ENCODE data around the gene FAM222A. TPM values are rescaled to one million over a fixed set of nuclear protein-coding genes. Genes with fewer than 3 reads are reported as not detected.

The FAM222A gene
- total RNA-seq, 2 donors from 2014 or later, result 1.2 to 1.8 TPM

- Mint-ChIP-seq H3K4me1 (ENCODE audit: low read depth in 2 of 2) (no peaks in the 10 kb centered on the region), H3K4me3 (no peak overlapping the region), H3K27me3 (no peaks in the 10 kb centered on the region), H3K36me3 (no peaks in the 10 kb centered on the region), H3K27ac (no peak overlapping the region), H3K9me3 (no peaks in the 10 kb centered on the region)
- DNase-seq (ENCODE audit: low spot score) (no peak), ATAC-seq (no peak)
Measured at GRCh38 chr12:109811624-109811995, 98.0 kb downstream of the FAM222A start.

GRCh38 chr12:109813810-109814416, 100.3 kb downstream of the FAM222A start:
- Mint-ChIP-seq H3K9me3 (no peaks in the 10 kb centered on the region), H3K4me3 (no peak overlapping the region), H3K4me1 (ENCODE audit: low read depth in 2 of 2) (no peaks in the 10 kb centered on the region), H3K27me3 (no peaks in the 10 kb centered on the region), H3K27ac (no peak overlapping the region), H3K36me3 (no peaks in the 10 kb centered on the region)
- DNase-seq (ENCODE audit: low spot score) (no peak), ATAC-seq (no peak)

- peaks cover 3 to 5% of the 10 kb centered on the region in 2 donors for H3K27me3 Mint-ChIP-seq
- no peak for ATAC-seq
- H3K9me3 Mint-ChIP-seq, result no peaks in the 10 kb centered on the region
- H3K4me3 Mint-ChIP-seq, result no peak overlapping the region
- H3K27ac Mint-ChIP-seq, result no peak overlapping the region
- H3K36me3 Mint-ChIP-seq, result no peaks in the 10 kb centered on the region
- DNase-seq (ENCODE audit: low spot score), result no peak
- H3K4me1 Mint-ChIP-seq (ENCODE audit: low read depth in 2 of 2), result no peaks in the 10 kb centered on the region
Measured at GRCh38 chr12:109814600-109815150, 101.0 kb downstream of the FAM222A start.

- no peak for DNase-seq (ENCODE audit: low spot score)
- H3K27ac Mint-ChIP-seq, result no peak overlapping the region
- no peaks in the 10 kb centered on the region for H3K9me3 Mint-ChIP-seq
- no peaks in the 10 kb centered on the region for H3K36me3 Mint-ChIP-seq
- peaks cover 3 to 10% of the 10 kb centered on the region in 2 donors for H3K27me3 Mint-ChIP-seq
- no peak for ATAC-seq
- no peak overlapping the region for H3K4me3 Mint-ChIP-seq
- H3K4me1 Mint-ChIP-seq (ENCODE audit: low read depth in 2 of 2), result no peaks in the 10 kb centered on the region
Measured at GRCh38 chr12:109815225-109815624, 101.6 kb downstream of the FAM222A start.

GRCh38 chr12:109815757-109816617, 102.4 kb downstream of the FAM222A start:
- no peak for ATAC-seq
- Mint-ChIP-seq H3K27me3 (peaks cover 3 to 10% of the 10 kb centered on the region in 2 donors), H3K27ac (no peak overlapping the region), H3K4me1 (ENCODE audit: low read depth in 2 of 2) (no peaks in the 10 kb centered on the region), H3K36me3 (no peaks in the 10 kb centered on the region), H3K9me3 (no peaks in the 10 kb centered on the region), H3K4me3 (no peak overlapping the region)
- DNase-seq (ENCODE audit: low spot score), result no peak

- H3K27ac Mint-ChIP-seq, result no peak overlapping the region
- H3K4me3 Mint-ChIP-seq, result no peak overlapping the region
- H3K4me1 Mint-ChIP-seq (ENCODE audit: low read depth in 2 of 2), result no peaks in the 10 kb centered on the region
- DNase-seq (ENCODE audit: low spot score), result no peak
- H3K9me3 Mint-ChIP-seq, result no peaks in the 10 kb centered on the region
- H3K27me3 Mint-ChIP-seq, result peaks cover 5 to 10% of the 10 kb centered on the region in 2 donors
- ATAC-seq, result no peak
- no peaks in the 10 kb centered on the region for H3K36me3 Mint-ChIP-seq
Measured at GRCh38 chr12:109816870-109817269, 103.2 kb downstream of the FAM222A start.

GRCh38 chr12:109817627-109818231, 104.1 kb downstream of the FAM222A start:
- H3K9me3 Mint-ChIP-seq, result no peaks in the 10 kb centered on the region
- no peak overlapping the region for H3K27ac Mint-ChIP-seq
- no peaks in the 10 kb centered on the region for H3K36me3 Mint-ChIP-seq
- no peak overlapping the region for H3K4me3 Mint-ChIP-seq
- peaks cover 6 to 10% of the 10 kb centered on the region in 2 donors for H3K27me3 Mint-ChIP-seq
- DNase-seq (ENCODE audit: low spot score), result no peak
- no peak for ATAC-seq
- H3K4me1 Mint-ChIP-seq (ENCODE audit: low read depth in 2 of 2), result no peaks in the 10 kb centered on the region

- H3K4me3 Mint-ChIP-seq, result no peak overlapping the region
Measured at GRCh38 chr12:109818253-109818652, 104.6 kb downstream of the FAM222A start.

GRCh38 chr12:109818905-109819500, 105.4 kb downstream of the FAM222A start:
- no peaks in the 10 kb centered on the region for H3K36me3 Mint-ChIP-seq
- H3K4me3 Mint-ChIP-seq, result no peak overlapping the region
- no peak for ATAC-seq
- no peaks in the 10 kb centered on the region for H3K4me1 Mint-ChIP-seq (ENCODE audit: low read depth in 2 of 2)
- H3K9me3 Mint-ChIP-seq, result no peaks in the 10 kb centered on the region
- H3K27me3 Mint-ChIP-seq, result peaks cover 6 to 10% of the 10 kb centered on the region in 2 donors
- H3K27ac Mint-ChIP-seq, result no peak overlapping the region
- no peak for DNase-seq (ENCODE audit: low spot score)

More at GRCh38 chr12:109818253-109818652, 104.6 kb downstream of the FAM222A start:
- no peaks in the 10 kb centered on the region for H3K9me3 Mint-ChIP-seq
- no peaks in the 10 kb centered on the region for H3K4me1 Mint-ChIP-seq (ENCODE audit: low read depth in 2 of 2)
- H3K27ac Mint-ChIP-seq, result no peak overlapping the region
- H3K27me3 Mint-ChIP-seq, result peaks cover 6 to 10% of the 10 kb centered on the region in 2 donors
- no peak for ATAC-seq
- H3K36me3 Mint-ChIP-seq, result no peaks in the 10 kb centered on the region
- no peak for DNase-seq (ENCODE audit: low spot score)

Other genes with a start within 250 kb of the FAM222A start
- gene KCTD10, start 236.5 kb upstream of the FAM222A start, total RNA-seq, result 10 to 100 TPM; 49.9 to 92.0 TPM
- gene UBE3B, start 236.2 kb upstream of the FAM222A start, total RNA-seq, result 10 to 100 TPM; 38.9 to 39.2 TPM
- gene MMAB, start 140.3 kb upstream of the FAM222A start, total RNA-seq, result 10 to 100 TPM; 36.4 to 40.2 TPM
- 10 to 100 TPM; 23.1 to 27.5 TPM for gene MVK, start 140.0 kb upstream of the FAM222A start, total RNA-seq
- not detected for gene TRPV4, start 119.6 kb downstream of the FAM222A start, total RNA-seq
- gene GLTP, start 166.7 kb downstream of the FAM222A start, total RNA-seq, result 10 to 100 TPM; 29.7 to 31.2 TPM
- gene TCHP, start 186.4 kb downstream of the FAM222A start, total RNA-seq, result 10 to 100 TPM; 20.5 to 31.1 TPM

Data from natural killer cell treated with Interleukin-12 subunit alpha and Interleukin-12 subunit beta and Interleukin-15 and Interleukin-18, amount 100 ng/mL, for 72 hours (primary cell).